OCI-LY3 (cell line): ENCODE results near the gene ZNF232.
"Not testable (repeated sequence)": the region's sequence is repeated elsewhere in the genome, so short reads cannot be mapped to it uniquely, and the experiment has no call there.

Source experiments
- H2AFZ ChIP-seq: fragments of 200-600, 300-600 bp; shearing (Covaris generic); 2 replicates; pipeline ENCODE4 v1.6.0; 2014; ENCODE audit warnings: antibody characterized with exemption, low read depth, low read length
- H3K27ac ChIP-seq: fragments of 200-600, 300-600 bp; sonication (generic); 2 replicates; pipeline ENCODE4 v1.5.1; 2014; ENCODE audit warnings: mild to moderate bottlenecking, low read length, moderate library complexity, mixed read lengths
- H3K27me3 ChIP-seq: fragments of 200-600, 300-600 bp; sonication (generic); 2 replicates; pipeline ENCODE4 v1.6.1; 2014; ENCODE audit warnings: low read depth, low read length, mixed read lengths
- H3K36me3 ChIP-seq: fragments of 200-600, 300-600 bp; sonication (generic); replicated peaks from 2 replicates; pipeline ENCODE3; 2014; ENCODE audit warnings: low read depth, low read length, mixed read lengths
- H3K4me1 ChIP-seq: fragments of 300-600, 200-600 bp; sonication (generic); 2 replicates; pipeline ENCODE4 v1.6.1; 2014; ENCODE audit warnings: low read length, mixed read lengths
- H3K4me2 ChIP-seq: fragments of 200-600, 300-600 bp; sonication (generic); 2 replicates; pipeline ENCODE4 v1.6.1; 2014; ENCODE audit warnings: low read length, mixed read lengths
- H3K4me3 ChIP-seq: fragments of 300-600, 200-600 bp; sonication (generic); 2 replicates; pipeline ENCODE4 v1.5.1; 2014; ENCODE audit warnings: antibody characterized with exemption, mild to moderate bottlenecking, low read length, moderate library complexity
- H3K79me2 ChIP-seq: fragments of 300-600, 200-600 bp; shearing (Covaris generic); 2 replicates; pipeline ENCODE4 v1.6.1; 2014; ENCODE audit warnings: mild to moderate bottlenecking, low read length, mixed read lengths
- H3K9ac ChIP-seq: fragments of 300-600, 200-600 bp; shearing (Covaris generic); 2 replicates; pipeline ENCODE4 v1.6.0; 2014; ENCODE audit warnings: mild to moderate bottlenecking, low read length, moderate library complexity
- H3K9me3 ChIP-seq: fragments of 200-600, 300-600 bp; shearing (Covaris generic); 2 replicates; pipeline ENCODE4 v1.6.1; 2014; ENCODE audit warnings: low read length, mixed read lengths; ENCODE audit not compliant: insufficient read depth
- H4K20me1 ChIP-seq: fragments of 200-600, 300-600 bp; sonication (generic); 2 replicates; pipeline ENCODE4 v1.6.1; 2016; ENCODE audit warnings: low read length, mixed read lengths; ENCODE audit not compliant: insufficient read depth
- CTCF ChIP-seq: fragments of 200-600, 300-600 bp; sonication (generic); IDR thresholded peaks from 2 replicates; pipeline ENCODE4 v1.5.1; 2014; ENCODE audit warnings: antibody characterized with exemption, low read length, low read depth
- EZH2phosphoT487 ChIP-seq: fragments of 200-600 bp; shearing (Covaris generic); IDR thresholded peaks from 2 replicates; pipeline ENCODE4 v1.6.1; 2018; ENCODE audit warnings: antibody characterized with exemption, mixed run types, low read depth

The ZNF232 gene

GRCh38 chr17:5128905-5129535, 17.3 kb upstream of the ZNF232 start:
- H3K4me3 ChIP-seq: no peak overlapping the region
- H3K4me1 ChIP-seq: no peaks in the 10 kb centered on the region
- no peak overlapping the region for H3K9ac ChIP-seq
- no peak for TF ChIP-seq CTCF
- no peak for TF ChIP-seq EZH2phosphoT487
- no peaks in the 10 kb centered on the region for H3K27me3 ChIP-seq
- H3K36me3 ChIP-seq: no peaks in the 10 kb centered on the region
- no peak overlapping the region for H3K27ac ChIP-seq
- no peaks in the 10 kb centered on the region for H3K9me3 ChIP-seq
- H2AFZ ChIP-seq: no peak overlapping the region
- H3K79me2 ChIP-seq: no peaks in the 10 kb centered on the region
- no peak overlapping the region for H3K4me2 ChIP-seq
- no peaks in the 10 kb centered on the region for H4K20me1 ChIP-seq

GRCh38 chr17:5128387-5128786, 16.7 kb upstream of the ZNF232 start:
- H3K4me3 ChIP-seq, H3K27ac ChIP-seq, H4K20me1 ChIP-seq, H3K9ac ChIP-seq, H3K9me3 ChIP-seq, H3K79me2 ChIP-seq, H2AFZ ChIP-seq, H3K4me2 ChIP-seq, H3K36me3 ChIP-seq, H3K4me1 ChIP-seq, H3K27me3 ChIP-seq: not testable (repeated sequence)

- no peak for TF ChIP-seq EZH2phosphoT487
- Histone ChIP-seq H3K4me1 (no peaks in the 10 kb centered on the region), H3K27me3 (no peaks in the 10 kb centered on the region), H3K27ac (no peak overlapping the region), H3K4me2 (no peak overlapping the region), H3K9ac (no peak overlapping the region), H3K4me3 (no peak overlapping the region), H3K36me3 (no peaks in the 10 kb centered on the region), H4K20me1 (no peaks in the 10 kb centered on the region), H3K9me3 (no peaks in the 10 kb centered on the region), H2AFZ (no peak overlapping the region), H3K79me2 (no peaks in the 10 kb centered on the region)
These were observed 16.2 kb upstream of the ZNF232 start for GRCh38 chr17:5127910-5128309.

GRCh38 chr17:5126719-5127488, 15.2 kb upstream of the ZNF232 start:
- Histone ChIP-seq H3K4me2 (no peak overlapping the region), H3K4me3 (no peak overlapping the region)

GRCh38 chr17:5124896-5125295, 13.2 kb upstream of the ZNF232 start:
- H3K79me2 ChIP-seq, H2AFZ ChIP-seq, H3K9ac ChIP-seq, H4K20me1 ChIP-seq, H3K27ac ChIP-seq, H3K4me1 ChIP-seq, H3K4me3 ChIP-seq, H3K27me3 ChIP-seq, H3K4me2 ChIP-seq, H3K36me3 ChIP-seq, H3K9me3 ChIP-seq: not testable (repeated sequence)

More at GRCh38 chr17:5126719-5127488, 15.2 kb upstream of the ZNF232 start:
- H3K9me3 ChIP-seq: no peaks in the 10 kb centered on the region
- no peak overlapping the region for H3K27ac ChIP-seq
- no peaks in the 10 kb centered on the region for H3K36me3 ChIP-seq
- no peak for TF ChIP-seq EZH2phosphoT487
- no peak for TF ChIP-seq CTCF
- no peaks in the 10 kb centered on the region for H3K79me2 ChIP-seq
- H3K4me1 ChIP-seq: no peaks in the 10 kb centered on the region
- no peak overlapping the region for H2AFZ ChIP-seq
- H4K20me1 ChIP-seq: no peaks in the 10 kb centered on the region
- no peaks in the 10 kb centered on the region for H3K27me3 ChIP-seq
- H3K9ac ChIP-seq: no peak overlapping the region

- H3K4me3 ChIP-seq, H3K27ac ChIP-seq, H3K4me2 ChIP-seq, H3K27me3 ChIP-seq, H3K9me3 ChIP-seq, H3K36me3 ChIP-seq, H2AFZ ChIP-seq, H3K79me2 ChIP-seq, H4K20me1 ChIP-seq, H3K9ac ChIP-seq, H3K4me1 ChIP-seq: not testable (repeated sequence)
These were observed 12.6 kb upstream of the ZNF232 start for GRCh38 chr17:5124125-5124760.
